Prostate gland (tissue), 2 donors: ENCODE measurements around the gene MBNL2.

Source experiments
- CTCF ChIP-seq, 4 experiments: fragments of 200-600 bp in 2 of 4; fragments of 450-650 bp in 2 of 4; sonication (generic) in 2 of 4; IDR thresholded peaks; 1 replicate in 3 of 4; 2 replicates in 1 of 4; pipeline ENCODE4 v1.5.1; 2016 to 2019; ENCODE audit warnings: antibody characterized with exemption in 4 of 4, mild to moderate bottlenecking in 2 of 4, moderate library complexity in 2 of 4
- POLR2A ChIP-seq: fragments of 450-650 bp; IDR thresholded peaks from one replicate; pipeline ENCODE4 v1.6.1; 2016; ENCODE audit warnings: antibody characterized with exemption, mild to moderate bottlenecking

- no peak for TF ChIP-seq CTCF (IDR thresholded peaks at IDR 0.05)
- no peak for TF ChIP-seq POLR2A
Measured at GRCh38 chr13:97284558-97284957, 62.4 kb downstream of the MBNL2 start.
